GM11168 (cell line): ENCODE measurements around the gene PTPRR.

Source experiments
- in situ Hi-C: fragments of 300-500 bp; cut with MboI; formaldehyde crosslinking; loops from one replicate; pipeline ENCODE4 v1.12.0; 2022; ENCODE audit warnings: low sequenced_read_pairs; ENCODE audit not compliant: unreplicated experiment

The PTPRR gene

GRCh38 chr12:70659077-70659606 lies 261.4 kb downstream of the PTPRR start:
- in situ Hi-C loops, result no loop called here

GRCh38 chr12:70657616-70658286 lies 262.8 kb downstream of the PTPRR start:
- in situ Hi-C loops, result no loop called here

GRCh38 chr12:70652451-70652850 lies 268.1 kb downstream of the PTPRR start:
- in situ Hi-C loops, result no loop called here

- in situ Hi-C loops, result no loop called here
These were observed 271.7 kb downstream of the PTPRR start for GRCh38 chr12:70648831-70649230.

- in situ Hi-C loops, result no loop called here
These were observed 272.3 kb downstream of the PTPRR start for GRCh38 chr12:70648191-70648590.

- in situ Hi-C loops, result no loop called here
These were observed 273.7 kb downstream of the PTPRR start for GRCh38 chr12:70646850-70647249.

- in situ Hi-C loops, result no loop called here
These were observed 274.8 kb downstream of the PTPRR start for GRCh38 chr12:70645494-70646317.

- in situ Hi-C loops, result no loop called here
These were observed 275.7 kb downstream of the PTPRR start for GRCh38 chr12:70644861-70645260.

GRCh38 chr12:70643939-70644338 lies 276.6 kb downstream of the PTPRR start:
- in situ Hi-C loops, result no loop called here

- in situ Hi-C loops, result no loop called here
These were observed 278.8 kb downstream of the PTPRR start for GRCh38 chr12:70641691-70642090.

GRCh38 chr12:70640901-70641300 lies 279.6 kb downstream of the PTPRR start:
- in situ Hi-C loops, result no loop called here

- in situ Hi-C loops, result no loop called here
These were observed 281.0 kb downstream of the PTPRR start for GRCh38 chr12:70639535-70639934.

- in situ Hi-C loops, result no loop called here
These were observed 281.7 kb downstream of the PTPRR start for GRCh38 chr12:70638639-70639360.

- in situ Hi-C loops, result no loop called here
These were observed 283.0 kb downstream of the PTPRR start, which contains the start of gene PTPRB for GRCh38 chr12:70637303-70638085. PTPRB (minus strand) TSS chr12:70637429; CDS start chr12:70637395, 34 bp downstream.

GRCh38 chr12:70635755-70636154 lies 284.8 kb downstream of the PTPRR start:
- in situ Hi-C loops, result no loop called here

GRCh38 chr12:70628701-70629480 lies 291.6 kb downstream of the PTPRR start:
- in situ Hi-C loops, result no loop called here

- in situ Hi-C loops, result no loop called here
These were observed 292.9 kb downstream of the PTPRR start for GRCh38 chr12:70627677-70628076.

- in situ Hi-C loops, result no loop called here
These were observed 294.4 kb downstream of the PTPRR start for GRCh38 chr12:70626180-70626579.

GRCh38 chr12:70619471-70620152 lies 300.9 kb downstream of the PTPRR start:
- in situ Hi-C loops, result no loop called here
